ENCODE results near the gene MCM7.

- TF ChIP-seq POLR2A (IDR thresholded peaks at IDR 0.05) = no peak
- TF ChIP-seq CTCF (IDR thresholded peaks at IDR 0.05) = no peak
Measured at GRCh38 chr7:100105534-100105933, 4.3 kb upstream of the MCM7 start.
